Dermis microvascular lymphatic vessel endothelial cell (primary cell): ENCODE results near the gene ANKRD13B. TPM values are rescaled to one million over a fixed set of nuclear protein-coding genes. Genes with fewer than 3 reads are reported as not detected.

ENCODE experiments used
- DNase-seq, 2 donors: peaks; one replicate each; pipeline versions ENCODE4 v3.0.0 to v3.0.0-alpha.2; 2010; ENCODE audit warnings: low read depth in 2 of 2
- total RNA-seq: library from RNA; depleted of rRNA; stranded (reverse); fragments of >200 nt; gene quantifications from 2 replicates; pipeline ENCODE4 v1.2.1, GENCODE V29; 2014

ANKRD13B gene
- total RNA-seq, 1 donor from 2014 or later, result 3.5 TPM

DNA sequence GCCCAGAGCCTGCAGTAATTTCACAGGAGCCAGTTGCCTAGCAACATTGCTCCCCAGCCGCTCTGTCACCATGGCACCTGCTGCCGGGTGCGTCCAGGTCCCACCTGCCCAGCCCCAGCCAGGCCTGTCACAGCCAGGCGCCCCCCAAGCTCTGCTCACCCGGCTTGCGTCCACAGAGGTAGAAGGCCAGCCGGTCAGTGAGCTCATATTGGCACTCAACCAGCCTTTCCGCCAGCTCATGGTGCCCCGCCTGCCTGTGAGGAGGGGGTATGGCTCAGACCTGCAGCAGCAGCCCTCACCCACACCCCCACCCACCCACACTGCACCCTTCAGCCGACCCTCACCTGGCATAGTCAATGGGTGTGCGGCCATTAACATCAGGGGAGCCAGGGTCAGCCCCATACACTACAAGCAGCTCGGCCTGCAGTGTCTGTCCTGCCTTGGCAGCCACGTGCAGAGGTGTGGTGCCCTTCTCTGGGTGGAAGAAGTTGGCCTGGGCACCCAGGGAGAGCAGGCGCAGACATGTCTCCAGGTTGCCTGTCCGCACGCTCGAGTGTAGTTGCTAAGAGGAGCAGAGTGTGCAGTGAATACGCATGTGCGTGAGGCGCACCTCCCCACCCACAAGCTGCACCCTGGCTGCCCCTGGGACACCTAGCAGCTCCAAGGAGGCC is 11.2 kb upstream of the ANKRD13B start:
- no peak for DNase-seq

DNA sequence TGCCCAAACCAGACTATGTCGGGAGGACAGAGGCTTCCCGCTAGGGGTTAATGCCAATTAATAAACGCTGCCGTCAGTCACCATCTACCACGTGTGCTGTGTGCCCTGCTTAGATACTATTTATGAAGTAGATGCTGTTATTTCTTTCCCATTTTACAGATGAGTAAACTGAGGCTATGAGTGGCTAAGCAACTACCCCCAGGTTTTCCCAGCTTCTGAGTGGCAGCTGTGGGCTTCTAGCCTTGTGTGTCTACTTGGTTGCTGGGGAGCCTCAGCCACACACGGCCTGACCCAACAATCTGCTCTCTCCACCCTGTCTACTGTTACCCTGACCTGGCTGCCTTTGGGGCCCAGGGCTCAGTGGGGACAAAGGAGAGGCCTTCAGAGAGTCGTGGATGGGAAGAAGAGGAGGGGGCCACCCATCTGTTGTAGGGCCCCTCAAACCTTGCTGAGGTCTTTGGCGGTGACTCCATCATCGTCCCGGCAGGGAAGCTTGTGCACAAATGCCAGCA is 10.6 kb upstream of the ANKRD13B start:
- no peak for DNase-seq

DNA sequence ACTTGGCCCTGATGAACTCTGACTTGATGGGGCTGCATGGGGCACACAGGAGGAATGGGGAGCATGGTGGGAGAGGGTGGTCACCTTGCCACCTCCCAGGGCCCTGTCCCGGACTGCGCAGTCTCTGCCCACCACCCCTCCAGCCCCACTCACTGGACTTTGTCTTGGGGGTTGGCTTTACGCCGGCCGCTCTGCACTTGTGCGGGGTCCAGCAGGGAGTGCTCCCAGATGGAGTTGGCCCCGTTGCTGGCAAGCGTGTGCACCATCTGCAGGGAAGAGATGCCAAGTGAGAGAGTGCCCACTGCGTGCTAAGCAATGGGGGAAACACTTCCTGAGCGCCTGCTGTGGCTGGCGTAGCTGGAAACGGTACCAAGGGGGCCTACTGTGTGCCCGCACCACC is 10.2 kb upstream of the ANKRD13B start:
- no peak for DNase-seq

DNA sequence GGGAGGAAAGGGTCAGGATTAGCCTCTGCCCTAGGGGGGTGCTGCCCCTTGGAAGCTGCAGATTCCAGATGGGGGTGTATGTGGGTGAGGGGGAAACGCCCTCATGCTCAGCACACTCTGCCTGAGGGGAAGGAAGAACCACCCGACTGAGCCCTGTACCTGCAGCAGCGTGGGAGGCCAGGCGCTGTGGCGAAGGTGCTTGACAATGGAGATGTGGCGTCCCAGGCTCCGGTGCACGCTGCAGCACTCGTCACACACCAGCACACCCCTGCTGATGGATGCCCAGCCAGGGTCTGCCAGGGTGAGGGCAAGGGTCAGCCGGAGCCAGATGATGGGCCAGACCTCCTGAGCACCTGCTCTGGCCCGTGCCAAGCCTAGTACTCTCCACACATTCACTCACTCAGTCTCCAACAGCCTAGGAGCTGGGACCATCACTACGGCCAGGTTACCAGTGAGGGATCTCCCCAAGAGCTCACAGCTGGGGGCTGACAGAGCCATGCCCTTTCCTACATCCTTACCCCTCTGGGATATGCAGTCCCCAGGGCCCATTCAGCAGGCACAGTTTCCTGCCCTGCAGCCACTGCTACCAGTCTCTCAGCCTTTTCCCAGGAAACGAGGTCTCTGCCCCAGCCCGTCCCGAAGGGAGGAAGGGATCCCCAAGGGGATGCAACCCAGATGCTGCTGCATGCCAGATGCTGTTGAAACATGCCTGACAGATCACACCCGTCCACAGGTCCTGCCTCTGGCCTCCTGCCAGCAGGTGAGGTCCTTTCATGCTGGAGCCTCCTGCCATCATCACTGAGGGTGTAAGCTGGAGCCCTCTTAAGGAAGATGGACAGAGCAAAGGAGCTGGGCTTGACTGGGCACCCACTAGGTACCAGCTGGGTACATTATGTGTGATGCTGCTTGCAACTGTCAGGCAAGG is 9.3 kb upstream of the ANKRD13B start:
- DNase-seq, result no peak

DNA sequence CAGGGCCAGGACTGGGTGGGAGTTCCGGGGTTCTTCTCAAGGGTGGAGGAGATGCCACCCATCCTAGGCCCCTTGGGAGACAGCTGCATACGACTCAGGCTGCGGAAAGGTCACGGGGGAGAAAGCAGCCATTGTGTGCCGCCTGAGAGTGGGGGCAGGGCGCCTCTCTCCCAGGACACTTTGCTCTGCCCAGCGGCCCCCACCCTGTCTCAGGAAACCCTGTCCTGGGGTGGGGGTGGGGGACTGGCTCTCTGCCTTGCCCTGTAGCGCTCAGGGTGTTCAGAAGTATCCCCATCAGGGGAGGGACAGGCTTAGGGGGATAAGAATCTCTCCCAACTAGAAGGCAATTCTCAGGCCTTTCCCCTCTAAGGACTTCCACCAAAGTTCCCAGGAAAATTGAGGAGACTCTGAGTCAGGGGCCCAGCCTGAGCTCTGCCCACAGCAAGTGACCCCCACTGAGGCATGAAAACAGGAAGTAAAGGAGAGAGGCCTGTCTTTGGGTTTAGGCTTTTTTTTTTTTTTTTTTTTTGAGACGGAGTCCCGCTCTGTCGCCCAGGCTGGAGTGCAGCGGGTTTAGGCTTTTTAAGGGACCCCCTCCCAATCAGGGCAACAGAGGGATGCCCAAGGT is 8.4 kb upstream of the ANKRD13B start:
- peak in 1 of 2 donors; percentile 23 for DNase-seq

DNA sequence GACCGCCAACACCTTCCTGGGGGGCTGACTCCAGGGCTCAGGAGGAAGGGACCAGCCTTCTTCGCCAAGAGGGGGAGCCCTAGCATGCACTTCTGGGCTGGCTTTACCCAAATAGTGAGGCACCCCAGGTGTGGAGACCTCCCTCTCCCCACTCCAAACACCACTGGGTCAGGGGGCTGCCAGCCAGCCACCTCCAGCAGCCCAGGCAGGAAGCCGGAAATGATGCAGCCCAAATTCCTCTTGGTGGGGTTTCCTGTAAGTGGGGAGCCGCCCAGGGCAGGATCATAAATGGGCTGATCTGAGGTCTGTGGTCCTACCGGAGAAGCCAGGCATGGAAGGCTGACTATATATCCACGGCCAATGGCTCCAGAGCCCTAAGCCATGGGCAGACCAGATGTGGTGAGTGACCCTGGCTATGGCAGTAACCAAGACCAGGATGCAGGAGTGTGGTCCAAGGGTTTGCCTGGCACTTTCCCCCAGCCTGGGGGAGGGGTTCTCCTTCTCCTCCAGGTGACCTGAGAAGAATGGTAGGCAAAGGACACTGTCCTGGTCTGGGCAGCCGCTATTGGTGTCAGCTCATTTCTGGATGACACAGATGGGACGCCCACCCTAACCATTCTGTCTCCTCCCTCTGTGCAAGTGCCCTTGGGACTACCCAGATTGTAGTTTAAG is 7.7 kb upstream of the ANKRD13B start:
- peak; percentile 74 to 78 for DNase-seq

DNA sequence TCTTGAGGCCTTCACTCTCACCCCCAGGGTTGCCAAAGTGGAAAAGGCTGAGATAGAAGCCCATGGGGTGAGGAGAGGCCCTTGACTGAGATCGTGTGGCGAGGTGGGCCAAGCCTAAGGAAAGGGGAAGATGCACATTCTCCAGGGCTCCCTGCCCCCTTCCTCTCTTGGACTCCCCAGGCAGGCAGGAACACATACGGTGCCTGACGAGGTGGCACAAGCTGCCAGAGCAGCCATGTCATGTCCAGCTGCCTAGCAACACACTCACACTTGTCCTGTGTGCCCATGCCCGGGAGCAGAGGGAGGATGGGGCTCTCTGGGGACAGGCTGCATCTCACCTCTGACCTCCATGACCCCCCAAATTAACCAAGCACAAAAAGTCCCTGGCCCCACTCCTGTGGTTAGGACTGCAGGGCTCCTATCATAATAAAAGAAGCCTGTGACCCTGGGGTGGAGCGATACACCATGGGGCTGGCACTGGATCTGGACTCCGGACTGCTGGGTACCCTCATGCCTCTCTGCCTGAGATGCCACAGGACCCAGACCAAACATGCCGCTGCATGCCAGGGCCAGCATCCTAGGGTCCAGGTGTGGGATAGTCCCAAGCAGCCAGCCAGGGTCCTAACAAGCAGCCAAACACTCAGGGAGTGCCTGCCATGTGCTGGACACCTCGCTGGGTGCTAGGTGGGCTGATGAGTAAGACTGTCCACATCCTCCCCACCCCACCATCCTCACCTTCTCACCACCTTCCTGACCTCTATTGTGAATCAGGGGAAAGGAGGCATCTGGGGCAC is 6.1 kb upstream of the ANKRD13B start:
- DNase-seq, result no peak

DNA sequence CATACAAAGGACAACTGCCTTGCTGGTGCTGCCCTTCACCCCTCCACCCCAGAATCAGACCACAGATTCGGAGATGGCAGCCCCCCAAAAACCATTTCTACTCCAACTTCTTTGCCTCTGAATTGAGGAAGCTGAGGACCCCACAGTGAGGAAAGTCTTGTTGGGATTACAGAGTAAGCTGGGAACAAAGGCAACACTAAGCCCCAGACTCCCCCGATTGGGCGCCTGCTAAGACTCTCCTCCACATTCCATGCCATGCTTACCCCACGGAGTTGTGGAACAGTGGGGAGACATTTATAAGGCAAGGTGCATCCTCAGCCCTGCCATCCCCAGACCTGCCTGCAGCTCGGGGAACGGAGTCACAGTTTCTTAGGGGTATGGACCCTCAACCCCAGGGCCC is 5.3 kb upstream of the ANKRD13B start:
- DNase-seq, result no peak

DNA sequence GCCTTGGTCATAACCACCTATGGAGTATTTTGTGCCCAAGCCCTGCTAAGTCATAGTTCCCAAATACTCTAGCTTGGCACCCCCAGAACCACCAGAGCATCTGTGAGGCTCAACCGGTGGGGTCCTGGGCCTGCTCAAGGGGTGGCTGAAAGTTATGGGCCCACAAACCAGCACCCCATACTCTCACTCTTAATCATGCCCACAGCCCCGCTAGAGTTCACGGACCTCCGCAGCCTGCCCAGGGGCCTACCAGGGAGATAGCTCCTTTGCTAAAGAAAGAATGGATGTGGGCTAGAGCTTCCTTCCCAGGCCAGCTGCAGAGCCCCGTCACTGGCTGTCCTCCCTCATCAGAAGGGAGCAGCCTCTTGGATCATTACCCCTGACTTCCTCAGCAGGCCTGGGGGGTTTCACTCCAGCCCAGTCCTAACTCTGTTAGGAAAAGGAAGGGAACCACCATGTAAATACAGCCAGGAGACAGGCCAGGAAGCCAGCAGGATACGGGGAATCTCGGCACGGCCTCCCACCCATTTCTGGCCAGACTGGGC is 4.8 kb upstream of the ANKRD13B start:
- peak in 1 of 2 donors; percentile 33 for DNase-seq

DNA sequence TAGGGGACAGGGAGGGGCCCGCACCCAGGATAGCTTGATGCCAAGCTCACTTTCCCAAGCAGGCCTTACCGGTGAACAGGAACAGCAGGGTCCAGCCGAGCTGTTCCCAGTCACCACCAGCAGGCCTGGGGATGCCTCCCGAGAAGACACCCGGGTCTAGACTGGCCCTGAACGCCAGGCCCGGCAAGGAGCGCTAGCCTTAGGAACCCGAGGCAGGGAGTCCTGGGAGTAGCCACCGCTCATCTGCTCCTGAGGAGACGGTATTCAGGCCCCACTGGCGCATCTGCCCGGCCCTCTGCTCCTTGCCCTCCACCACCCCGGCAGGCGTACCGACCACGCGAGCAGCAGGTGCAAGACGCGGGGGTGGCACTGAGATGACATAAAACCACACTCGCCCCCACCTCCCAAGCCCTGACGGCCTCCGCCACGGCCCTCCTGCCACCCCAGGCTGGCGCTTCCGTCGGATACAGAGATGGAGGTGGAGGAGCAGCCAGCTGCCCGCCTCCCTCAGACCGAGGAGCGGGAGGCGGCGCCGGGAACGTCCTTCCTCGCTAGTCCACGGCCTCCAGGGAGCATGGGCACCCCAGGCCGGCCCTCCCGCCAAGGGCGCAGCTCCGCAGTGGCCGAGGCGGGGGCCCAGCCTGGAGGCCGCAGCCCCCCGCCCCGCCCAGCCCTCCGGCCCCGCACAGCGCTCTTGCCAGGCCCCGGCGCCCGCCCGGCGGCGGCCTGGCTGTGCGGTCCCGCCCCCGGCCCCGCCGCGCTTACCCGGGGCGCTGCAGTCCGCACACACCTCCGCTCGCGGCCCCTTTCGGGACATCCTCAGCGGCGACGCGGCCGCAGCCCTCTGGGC is 4.1 kb upstream of the ANKRD13B start:
- peak in 1 of 2 donors; percentile 34 for DNase-seq

DNA sequence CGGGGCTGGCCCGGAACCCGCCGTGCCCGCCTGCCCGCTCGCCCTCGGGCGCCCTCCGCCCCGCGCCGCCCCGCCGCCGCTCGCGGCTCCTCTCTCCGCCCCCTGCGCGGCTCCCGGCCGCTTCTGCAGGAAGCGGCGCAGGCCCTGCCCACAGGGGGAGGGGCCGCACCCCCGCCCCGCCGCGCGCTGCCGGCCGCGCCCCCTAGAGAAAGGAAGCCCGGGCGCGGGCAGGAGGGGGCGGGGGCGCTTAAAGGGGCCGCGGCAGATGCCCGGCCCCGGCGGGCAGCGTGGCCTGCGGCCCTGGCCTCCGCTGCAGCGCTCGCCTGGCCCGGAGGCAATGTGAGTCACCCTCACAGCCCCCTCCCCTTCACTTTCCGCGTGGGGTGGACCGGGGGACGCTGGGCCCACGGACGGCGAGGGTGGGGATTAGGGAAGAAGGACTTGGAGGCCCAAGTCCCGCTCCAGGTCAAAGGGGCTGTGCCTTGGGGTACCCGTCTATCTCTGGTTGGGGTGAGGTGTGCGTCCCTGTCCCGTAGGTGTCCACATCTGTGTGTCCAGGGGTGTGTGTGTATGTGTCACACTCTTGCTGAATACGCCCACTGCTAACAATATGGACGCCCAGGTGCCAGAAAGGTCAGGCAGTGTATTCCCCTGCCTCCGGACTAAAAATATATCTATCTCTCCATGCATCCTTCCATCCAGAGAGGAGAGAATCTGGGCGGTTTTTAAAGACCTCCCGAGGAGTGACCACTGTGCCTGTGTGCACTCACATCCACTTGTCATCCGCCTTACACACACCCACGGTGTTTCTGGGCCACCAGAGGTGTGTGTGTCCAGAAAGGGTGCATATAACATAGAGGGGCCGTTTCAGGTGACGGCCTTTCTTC is 3.2 kb upstream of the ANKRD13B start, which contains the start of gene GIT1:
GIT1 (minus strand) TSS at position 125 of the 887 bp plus-strand sequence. CDS start 270 bp downstream, outside the sequence.
- DNase-seq, result peak in 1 of 2 donors; percentile 88

DNA sequence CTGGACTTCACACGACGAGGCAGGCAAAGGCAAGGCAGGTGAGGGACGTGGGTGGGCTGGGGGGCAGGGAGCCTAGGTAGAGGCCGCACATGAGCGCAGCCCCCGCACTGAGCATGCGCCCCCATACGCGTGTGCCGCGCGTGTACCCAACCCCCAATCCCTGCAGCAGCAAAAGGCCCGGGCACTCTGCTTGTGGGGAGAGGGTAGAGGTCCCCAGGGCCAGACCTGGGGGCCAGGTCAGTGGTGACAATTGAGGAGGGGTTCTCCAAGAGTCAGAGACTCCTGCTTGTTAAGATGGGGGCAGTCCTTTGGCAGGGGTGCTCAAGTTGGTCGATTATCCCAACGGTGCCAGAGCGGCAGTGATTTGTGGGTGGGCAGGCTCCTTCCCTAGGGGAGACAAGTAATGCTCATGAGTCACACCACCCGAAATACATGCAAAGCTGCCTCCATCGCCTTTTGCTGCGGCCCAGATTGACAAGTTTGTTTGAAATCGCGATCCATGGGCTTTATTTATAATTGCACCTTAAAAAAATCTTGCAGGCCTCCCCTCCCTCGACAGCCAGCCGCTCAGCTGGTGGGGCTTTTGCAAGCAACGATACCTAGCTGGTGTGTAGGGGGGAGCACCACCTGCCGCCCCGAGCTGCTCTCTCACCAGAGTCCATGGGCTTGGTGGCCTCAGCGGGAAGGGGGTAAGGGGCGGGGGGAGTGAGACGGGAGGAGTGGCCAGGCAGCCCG is 2.4 kb upstream of the ANKRD13B start:
- DNase-seq, result peak in 1 of 2 donors; percentile 31

DNA sequence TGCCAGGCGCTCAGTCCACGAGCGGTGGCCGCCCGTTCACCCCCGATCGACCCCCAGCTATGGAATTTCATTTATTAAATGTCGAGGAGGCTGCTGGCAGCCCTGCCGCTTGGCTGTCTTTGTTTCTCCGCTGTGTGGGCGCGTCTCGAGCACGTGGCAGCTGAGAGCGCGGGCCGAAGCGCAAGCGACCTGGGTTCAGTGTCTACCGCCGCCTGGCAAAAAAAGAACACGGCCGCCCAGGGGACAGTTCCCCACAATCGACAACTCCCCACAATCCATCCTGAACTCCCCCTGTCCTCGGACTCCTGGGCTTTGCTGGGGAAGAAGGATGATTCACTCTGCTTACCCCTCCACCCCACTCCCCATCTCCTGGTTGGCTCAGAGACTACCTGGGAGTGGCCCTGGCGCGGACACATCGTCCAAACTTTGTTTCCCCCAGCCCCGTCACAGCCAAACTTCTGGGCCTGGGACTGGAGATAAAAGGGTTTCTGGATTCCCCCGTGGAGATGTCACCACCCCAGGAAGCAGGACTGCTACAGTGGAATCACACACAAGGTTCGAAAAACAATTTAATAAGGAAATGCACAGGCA is 1.7 kb upstream of the ANKRD13B start:
- DNase-seq, result peak in 1 of 2 donors; percentile 83

DNA sequence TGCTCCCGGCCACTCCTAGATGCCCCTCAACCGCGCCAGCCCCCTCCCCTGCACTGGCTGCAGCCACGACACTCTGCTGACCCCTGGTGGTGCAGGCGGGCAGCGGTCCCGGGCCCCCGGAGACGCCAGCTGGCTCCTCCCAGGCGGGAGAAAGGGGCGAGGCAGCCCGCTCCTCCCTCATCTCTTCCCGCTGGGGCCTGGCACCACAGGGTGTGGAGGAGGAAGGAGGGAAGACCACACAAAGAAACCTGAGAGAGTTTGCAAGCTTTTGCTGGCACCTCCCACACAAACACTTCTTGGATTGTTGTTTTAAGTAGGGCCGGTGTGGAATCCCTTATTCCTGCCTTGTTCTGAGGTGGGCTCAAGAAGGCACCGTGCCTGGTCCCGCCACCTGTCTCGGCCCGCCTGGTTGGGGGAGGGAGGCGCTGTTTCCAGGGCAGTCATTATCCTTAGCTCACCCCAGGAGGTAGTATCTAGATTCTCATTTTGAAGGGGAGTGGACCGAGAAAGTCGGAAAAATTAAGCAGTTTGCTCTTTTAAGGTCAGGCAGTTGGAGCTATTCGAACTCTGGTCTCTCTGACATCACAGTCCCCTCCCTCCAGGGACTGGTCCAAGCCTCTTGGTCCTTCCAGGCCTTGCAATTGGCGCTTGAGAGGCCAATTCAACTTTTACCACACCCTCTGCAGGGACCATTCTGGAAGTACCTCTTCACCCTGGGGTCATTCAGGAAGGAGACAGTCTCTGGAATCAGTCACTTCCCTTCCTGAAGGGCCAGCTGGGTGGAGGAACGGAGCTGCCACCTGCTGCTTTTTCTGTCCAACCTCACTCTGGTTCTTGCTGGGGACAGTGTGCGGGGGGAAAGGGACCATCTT is 959 bp upstream of the ANKRD13B start:
- peak in 1 of 2 donors; percentile 89 for DNase-seq

DNA sequence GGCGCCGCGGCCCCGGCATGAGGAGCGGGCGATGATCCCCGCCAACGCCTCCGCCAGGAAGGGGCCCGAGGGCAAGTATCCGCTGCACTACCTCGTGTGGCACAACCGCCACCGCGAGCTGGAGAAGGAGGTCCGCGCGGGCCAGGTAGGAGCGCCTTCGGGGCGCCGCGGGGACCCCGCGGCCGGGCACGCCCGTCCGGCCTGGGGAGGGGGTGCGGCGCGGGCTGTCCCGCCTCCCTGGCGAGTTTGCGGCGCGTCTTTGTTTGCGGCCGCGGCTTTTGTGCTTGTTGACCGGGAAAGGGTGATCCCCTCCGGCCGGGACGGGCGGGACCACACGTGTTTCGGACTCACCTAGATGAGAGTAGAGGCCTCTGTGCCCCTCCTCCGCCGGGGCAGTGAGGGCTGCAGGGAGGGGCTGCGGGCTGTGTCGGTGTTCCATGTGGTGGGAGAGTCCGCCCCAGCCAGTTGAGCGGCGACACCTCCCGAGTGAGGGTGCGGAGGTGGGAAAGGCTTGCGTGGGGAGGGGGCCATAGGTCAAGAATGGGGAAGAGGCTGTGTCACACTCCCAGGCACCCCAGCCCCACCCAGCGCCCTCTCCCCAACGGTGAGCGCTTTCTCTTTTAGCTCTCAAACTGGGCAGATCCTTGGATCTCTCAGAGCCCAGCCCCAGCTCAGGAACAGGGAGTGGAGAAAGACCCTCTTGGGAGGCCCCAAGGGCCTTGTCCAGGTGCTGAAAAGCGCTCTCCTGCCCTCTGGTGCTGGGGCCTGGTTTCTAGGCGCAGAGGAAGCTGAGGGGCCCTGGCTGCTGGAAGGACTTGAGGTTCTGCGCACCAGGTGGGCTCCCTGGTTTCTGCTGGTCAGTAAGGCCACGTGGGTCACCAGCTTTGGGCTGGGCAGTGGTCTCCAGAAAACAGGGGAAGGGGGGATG is 923 bp downstream of the ANKRD13B start:
- peak in 1 of 2 donors; percentile 40 for DNase-seq
